Loucy (cell line): Measurements from ENCODE around the gene MYOM1.

Source experiments
- H2AFZ ChIP-seq: fragments of 200-600 bp; sonication (generic); 2 replicates; pipeline ENCODE4 v1.6.0; 2016; ENCODE audit warnings: antibody characterized with exemption, mild to moderate bottlenecking, low read length, moderate library complexity
- H3F3A ChIP-seq: fragments of 200-600 bp; 2 replicates; pipeline ENCODE4 v1.6.0; 2016; ENCODE audit warnings: antibody characterized with exemption, low read depth, mild to moderate bottlenecking
- H3K27me3 ChIP-seq: fragments of 200-600 bp; sonication (generic); 2 replicates; pipeline ENCODE4 v1.6.1; 2014; ENCODE audit warnings: low read length, mild to moderate bottlenecking; ENCODE audit not compliant: insufficient read depth, poor library complexity, severe bottlenecking
- H3K36me3 ChIP-seq: fragments of 200-600 bp; sonication (generic); 2 replicates; pipeline ENCODE4 v1.6.1; 2016; ENCODE audit warnings: low read length; ENCODE audit not compliant: insufficient read depth
- H3K4me1 ChIP-seq: fragments of 200-600 bp; sonication (generic); 2 replicates; pipeline ENCODE4 v1.5.1; 2014; ENCODE audit warnings: low read length, mild to moderate bottlenecking; ENCODE audit not compliant: insufficient read depth, poor library complexity, severe bottlenecking
- H3K4me2 ChIP-seq: fragments of 200-600 bp; sonication (generic); 2 replicates; pipeline ENCODE4 v1.6.0; 2014; ENCODE audit warnings: antibody characterized with exemption, low read length, low read depth, mild to moderate bottlenecking; ENCODE audit not compliant: poor library complexity, severe bottlenecking
- H3K4me3 ChIP-seq: fragments of 200-600 bp; sonication (generic); 2 replicates; pipeline ENCODE4 v1.5.1; 2014; ENCODE audit warnings: low read length, mild to moderate bottlenecking, mixed read lengths; ENCODE audit not compliant: poor library complexity, severe bottlenecking
- H3K79me2 ChIP-seq: fragments of 200-600 bp; sonication (generic); 2 replicates; pipeline ENCODE4 v1.6.1; 2014; ENCODE audit warnings: low read length; ENCODE audit not compliant: insufficient read depth
- H3K9ac ChIP-seq: fragments of 200-600 bp; sonication (generic); 2 replicates; pipeline ENCODE4 v1.6.0; 2014; ENCODE audit warnings: mild to moderate bottlenecking, low read depth, low read length, moderate library complexity; ENCODE audit not compliant: poor library complexity, severe bottlenecking
- H3K9me2 ChIP-seq: fragments of 200-600 bp; sonication (generic); replicated peaks from 2 replicates; pipeline ENCODE4 v1.6.1; 2016; ENCODE audit warnings: low read depth, low read length, mixed read lengths
- H3K9me3 ChIP-seq: fragments of 200-600 bp; sonication (generic); 2 replicates; pipeline ENCODE4 v1.6.1; 2014; ENCODE audit warnings: mild to moderate bottlenecking, antibody characterized with exemption, low read length, low read depth; ENCODE audit not compliant: insufficient read depth
- H4K20me1 ChIP-seq: fragments of 200-600 bp; sonication (generic); 2 replicates; pipeline ENCODE4 v1.6.0; 2014; ENCODE audit warnings: antibody characterized with exemption, low read length, mild to moderate bottlenecking; ENCODE audit not compliant: insufficient read depth, poor library complexity, severe bottlenecking
- CTCF ChIP-seq: fragments of 200-600 bp; sonication (generic); conservative IDR thresholded peaks from 2 replicates; pipeline ENCODE4 v1.5.1; 2014; ENCODE audit warnings: mild to moderate bottlenecking, antibody characterized with exemption, low read length
- EZH2phosphoT487 ChIP-seq: fragments of 200-600 bp; IDR thresholded peaks from 2 replicates; pipeline ENCODE4 v1.6.1; 2018; ENCODE audit warnings: antibody characterized with exemption, mild to moderate bottlenecking, moderate library complexity, borderline replicate concordance

MYOM1 gene

GRCh38 chr18:3157086-3157485 lies 62.7 kb downstream of the MYOM1 start:
- Histone ChIP-seq H3K27me3 (no peaks in the 10 kb centered on the region), H2AFZ (no peak overlapping the region), H4K20me1 (no peaks in the 10 kb centered on the region), H3K4me3 (no peak overlapping the region), H3K79me2 (no peaks in the 10 kb centered on the region), H3K4me1 (peaks cover 4% of the 10 kb centered on the region), H3K9ac (no peak overlapping the region), H3K4me2 (no peak overlapping the region), H3K9me2 (no peaks in the 10 kb centered on the region), H3F3A (no peaks in the 10 kb centered on the region), H3K9me3 (no peaks in the 10 kb centered on the region), H3K36me3 (no peaks in the 10 kb centered on the region)
- TF ChIP-seq EZH2phosphoT487 (no peak), CTCF (no peak)

GRCh38 chr18:3156325-3156640 lies 63.5 kb downstream of the MYOM1 start:
- TF ChIP-seq CTCF (no peak), EZH2phosphoT487 (no peak)
- Histone ChIP-seq H3K9ac (no peak overlapping the region), H2AFZ (no peak overlapping the region), H3K4me1 (peaks cover 4% of the 10 kb centered on the region), H3K36me3 (no peaks in the 10 kb centered on the region), H3K4me2 (no peak overlapping the region), H3K27me3 (no peaks in the 10 kb centered on the region), H3K9me3 (no peaks in the 10 kb centered on the region), H3K79me2 (no peaks in the 10 kb centered on the region), H3K9me2 (no peaks in the 10 kb centered on the region), H3F3A (no peaks in the 10 kb centered on the region), H3K4me3 (no peak overlapping the region), H4K20me1 (no peaks in the 10 kb centered on the region)

- H2AFZ ChIP-seq = no peak overlapping the region
- H3K79me2 ChIP-seq = no peaks in the 10 kb centered on the region
These were observed 65.6 kb downstream of the MYOM1 start for GRCh38 chr18:3154214-3154613.

More at GRCh38 chr18:3154214-3154613, 65.6 kb downstream of the MYOM1 start:
- Histone ChIP-seq H3K4me1 (peaks cover 4% of the 10 kb centered on the region), H3K9me2 (no peaks in the 10 kb centered on the region), H3K9ac (no peak overlapping the region), H3K4me2 (no peak overlapping the region), H3F3A (no peaks in the 10 kb centered on the region), H4K20me1 (no peaks in the 10 kb centered on the region), H3K4me3 (no peak overlapping the region), H3K9me3 (no peaks in the 10 kb centered on the region), H3K27me3 (no peaks in the 10 kb centered on the region), H3K36me3 (no peaks in the 10 kb centered on the region)
- TF ChIP-seq EZH2phosphoT487 (no peak), CTCF (no peak)
